SK-N-MC (cell line): ENCODE results near the gene PPP3R1.

ENCODE experiments used
- EZH2 ChIP-seq: fragments of 200-600 bp; sonication (generic); IDR thresholded peaks from one replicate; pipeline ENCODE4 v1.6.1; 2017; ENCODE audit warnings: antibody characterized with exemption
- POLR2AphosphoS5 ChIP-seq: IDR thresholded peaks from 2 replicates; pipeline ENCODE4 v1.6.1; 2012; ENCODE audit warnings: mild to moderate bottlenecking, low read depth, low read length, borderline replicate concordance

- TF ChIP-seq EZH2 (no peak), POLR2AphosphoS5 (no peak)
Measured at GRCh38 chr2:68240446-68240845, 11.9 kb downstream of the PPP3R1 start.
